NB4 (cell line): ENCODE results near the gene FSIP1.

Source experiments
- TF ChIP-seq, protein P1 (sequence below): IDR thresholded peaks from 2 replicates; pipeline ENCODE4 v1.6.1; 2011; ENCODE audit warnings: low read depth, low read length
- TF ChIP-seq, protein P2 (sequence below): IDR thresholded peaks from one replicate; pipeline ENCODE4 v1.5.1; 2012; ENCODE audit warnings: low read depth, low read length

GRCh38 chr15:39649757-39650156 is 132.9 kb downstream of the FSIP1 start:
- TF ChIP-seq, protein P1, sequence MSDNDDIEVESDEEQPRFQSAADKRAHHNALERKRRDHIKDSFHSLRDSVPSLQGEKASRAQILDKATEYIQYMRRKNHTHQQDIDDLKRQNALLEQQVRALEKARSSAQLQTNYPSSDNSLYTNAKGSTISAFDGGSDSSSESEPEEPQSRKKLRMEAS, result no peak
- TF ChIP-seq, protein P2, sequence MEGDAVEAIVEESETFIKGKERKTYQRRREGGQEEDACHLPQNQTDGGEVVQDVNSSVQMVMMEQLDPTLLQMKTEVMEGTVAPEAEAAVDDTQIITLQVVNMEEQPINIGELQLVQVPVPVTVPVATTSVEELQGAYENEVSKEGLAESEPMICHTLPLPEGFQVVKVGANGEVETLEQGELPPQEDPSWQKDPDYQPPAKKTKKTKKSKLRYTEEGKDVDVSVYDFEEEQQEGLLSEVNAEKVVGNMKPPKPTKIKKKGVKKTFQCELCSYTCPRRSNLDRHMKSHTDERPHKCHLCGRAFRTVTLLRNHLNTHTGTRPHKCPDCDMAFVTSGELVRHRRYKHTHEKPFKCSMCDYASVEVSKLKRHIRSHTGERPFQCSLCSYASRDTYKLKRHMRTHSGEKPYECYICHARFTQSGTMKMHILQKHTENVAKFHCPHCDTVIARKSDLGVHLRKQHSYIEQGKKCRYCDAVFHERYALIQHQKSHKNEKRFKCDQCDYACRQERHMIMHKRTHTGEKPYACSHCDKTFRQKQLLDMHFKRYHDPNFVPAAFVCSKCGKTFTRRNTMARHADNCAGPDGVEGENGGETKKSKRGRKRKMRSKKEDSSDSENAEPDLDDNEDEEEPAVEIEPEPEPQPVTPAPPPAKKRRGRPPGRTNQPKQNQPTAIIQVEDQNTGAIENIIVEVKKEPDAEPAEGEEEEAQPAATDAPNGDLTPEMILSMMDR, result no peak
